A549 (cell line): ENCODE data around the gene KRT7.

ENCODE experiments used
- CEBPB ChIP-seq, 2 experiments: fragments of >200 bp in 1 of 2; sonication (Bioruptor Twin) in 1 of 2; formaldehyde crosslinking in 1 of 2; IDR thresholded peaks; 2 replicates each; pipeline ENCODE4 v1.6.1; 2012 to 2016
- HOXB5 ChIP-seq: fragments of 250-450 bp; sonication (Bioruptor Pico); IDR thresholded peaks from 2 replicates; pipeline ENCODE4 v1.5.0; 2020; ENCODE audit warnings: mild to moderate bottlenecking, moderate library complexity
- JUN ChIP-seq, 2 experiments: fragments of >200 bp; sonication (Bioruptor Twin); formaldehyde crosslinking; IDR thresholded peaks; 2 replicates in 1 of 2; 3 replicates in 1 of 2; pipeline ENCODE4 v1.6.1; 2016 to 2017
- MAFK ChIP-seq: fragments of 450-650 bp; IDR thresholded peaks from 2 replicates; pipeline ENCODE4 v1.6.1; 2014; ENCODE audit not compliant: partially characterized antibody
- MAZ ChIP-seq: fragments of 150-350 bp; IDR thresholded peaks from 2 replicates; pipeline ENCODE4 v1.6.1; 2014; ENCODE audit warnings: antibody characterized with exemption, low read depth, low read length, borderline replicate concordance
- MYC ChIP-seq: IDR thresholded peaks from 2 replicates; pipeline ENCODE4 v1.6.1; 2012; ENCODE audit warnings: mild to moderate bottlenecking, inconsistent platforms, low read length, improper control_type of control experiment, borderline replicate concordance
- POLR2A ChIP-seq: IDR thresholded peaks from 2 replicates; pipeline ENCODE4 v1.6.1; 2012; ENCODE audit warnings: mild to moderate bottlenecking, low read length
- ZC3H11A ChIP-seq: fragments of 450-650 bp; IDR thresholded peaks from 2 replicates; pipeline ENCODE4 v1.6.1; 2014; ENCODE audit warnings: antibody characterized with exemption, mild to moderate bottlenecking
- TF ChIP-seq, protein P1 (sequence below): fragments of >200 bp; sonication (Bioruptor Twin); formaldehyde crosslinking; IDR thresholded peaks from 3 replicates; pipeline ENCODE4 v1.5.1; 2016
- TF ChIP-seq, protein P2 (sequence below): fragments of 200-600 bp; sonication (generic); IDR thresholded peaks from 2 replicates; pipeline ENCODE4 v1.6.1; 2016; ENCODE audit warnings: antibody characterized with exemption, mild to moderate bottlenecking, moderate library complexity
- TF ChIP-seq, protein P3 (sequence below): IDR thresholded peaks from 2 replicates; pipeline ENCODE4 v1.6.1; 2012

DNA sequence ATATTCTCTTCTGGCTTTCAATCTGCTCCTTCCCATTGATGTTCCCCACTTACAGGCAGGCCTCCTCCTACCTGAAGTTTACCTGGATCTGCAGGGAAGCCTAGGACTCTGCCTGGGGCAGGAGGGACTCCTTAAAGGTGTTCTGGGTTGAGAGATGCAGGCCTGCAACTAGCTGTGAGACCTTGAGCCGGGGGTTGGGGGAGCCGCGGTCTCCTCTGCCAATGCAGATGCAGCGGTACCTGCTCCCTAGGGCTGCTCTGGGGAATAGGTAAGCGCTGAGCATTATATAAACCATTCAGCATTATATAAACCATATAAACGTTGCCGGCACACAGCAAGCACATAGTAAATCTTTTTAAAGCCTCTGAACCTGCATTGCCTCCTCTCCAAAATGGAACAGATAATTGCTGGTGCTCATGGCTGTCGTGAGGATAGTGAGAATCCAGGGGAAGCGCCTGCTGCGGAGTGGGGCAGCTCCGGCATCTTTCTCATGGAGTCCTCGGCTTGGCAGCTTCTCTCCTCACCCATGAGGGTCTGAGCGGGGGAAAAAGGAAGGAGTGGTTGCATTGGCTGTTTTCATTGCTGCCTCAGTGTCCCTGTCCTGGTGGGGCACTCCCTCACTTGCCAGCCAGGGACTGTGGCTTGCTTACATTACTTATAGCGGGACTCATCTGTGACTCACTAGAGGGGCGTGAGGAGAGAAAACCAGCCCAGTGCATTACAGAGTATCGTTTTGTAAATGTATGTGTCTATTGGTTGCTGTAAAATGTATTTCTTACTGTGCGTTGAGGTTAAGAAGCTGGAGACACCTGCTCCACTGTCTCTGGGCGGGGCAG lies 28.7 kb upstream of the KRT7 start:
- no peak for TF ChIP-seq MAZ
- TF ChIP-seq, protein P1, sequence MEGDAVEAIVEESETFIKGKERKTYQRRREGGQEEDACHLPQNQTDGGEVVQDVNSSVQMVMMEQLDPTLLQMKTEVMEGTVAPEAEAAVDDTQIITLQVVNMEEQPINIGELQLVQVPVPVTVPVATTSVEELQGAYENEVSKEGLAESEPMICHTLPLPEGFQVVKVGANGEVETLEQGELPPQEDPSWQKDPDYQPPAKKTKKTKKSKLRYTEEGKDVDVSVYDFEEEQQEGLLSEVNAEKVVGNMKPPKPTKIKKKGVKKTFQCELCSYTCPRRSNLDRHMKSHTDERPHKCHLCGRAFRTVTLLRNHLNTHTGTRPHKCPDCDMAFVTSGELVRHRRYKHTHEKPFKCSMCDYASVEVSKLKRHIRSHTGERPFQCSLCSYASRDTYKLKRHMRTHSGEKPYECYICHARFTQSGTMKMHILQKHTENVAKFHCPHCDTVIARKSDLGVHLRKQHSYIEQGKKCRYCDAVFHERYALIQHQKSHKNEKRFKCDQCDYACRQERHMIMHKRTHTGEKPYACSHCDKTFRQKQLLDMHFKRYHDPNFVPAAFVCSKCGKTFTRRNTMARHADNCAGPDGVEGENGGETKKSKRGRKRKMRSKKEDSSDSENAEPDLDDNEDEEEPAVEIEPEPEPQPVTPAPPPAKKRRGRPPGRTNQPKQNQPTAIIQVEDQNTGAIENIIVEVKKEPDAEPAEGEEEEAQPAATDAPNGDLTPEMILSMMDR = no peak
- TF ChIP-seq CEBPB (IDR thresholded peaks at IDR 0.05) = no peak
- no peak for TF ChIP-seq JUN (IDR thresholded peaks at IDR 0.05)
- no peak for TF ChIP-seq POLR2A
- no peak for TF ChIP-seq MAFK
- no peak for TF ChIP-seq ZC3H11A
- TF ChIP-seq, protein P2, sequence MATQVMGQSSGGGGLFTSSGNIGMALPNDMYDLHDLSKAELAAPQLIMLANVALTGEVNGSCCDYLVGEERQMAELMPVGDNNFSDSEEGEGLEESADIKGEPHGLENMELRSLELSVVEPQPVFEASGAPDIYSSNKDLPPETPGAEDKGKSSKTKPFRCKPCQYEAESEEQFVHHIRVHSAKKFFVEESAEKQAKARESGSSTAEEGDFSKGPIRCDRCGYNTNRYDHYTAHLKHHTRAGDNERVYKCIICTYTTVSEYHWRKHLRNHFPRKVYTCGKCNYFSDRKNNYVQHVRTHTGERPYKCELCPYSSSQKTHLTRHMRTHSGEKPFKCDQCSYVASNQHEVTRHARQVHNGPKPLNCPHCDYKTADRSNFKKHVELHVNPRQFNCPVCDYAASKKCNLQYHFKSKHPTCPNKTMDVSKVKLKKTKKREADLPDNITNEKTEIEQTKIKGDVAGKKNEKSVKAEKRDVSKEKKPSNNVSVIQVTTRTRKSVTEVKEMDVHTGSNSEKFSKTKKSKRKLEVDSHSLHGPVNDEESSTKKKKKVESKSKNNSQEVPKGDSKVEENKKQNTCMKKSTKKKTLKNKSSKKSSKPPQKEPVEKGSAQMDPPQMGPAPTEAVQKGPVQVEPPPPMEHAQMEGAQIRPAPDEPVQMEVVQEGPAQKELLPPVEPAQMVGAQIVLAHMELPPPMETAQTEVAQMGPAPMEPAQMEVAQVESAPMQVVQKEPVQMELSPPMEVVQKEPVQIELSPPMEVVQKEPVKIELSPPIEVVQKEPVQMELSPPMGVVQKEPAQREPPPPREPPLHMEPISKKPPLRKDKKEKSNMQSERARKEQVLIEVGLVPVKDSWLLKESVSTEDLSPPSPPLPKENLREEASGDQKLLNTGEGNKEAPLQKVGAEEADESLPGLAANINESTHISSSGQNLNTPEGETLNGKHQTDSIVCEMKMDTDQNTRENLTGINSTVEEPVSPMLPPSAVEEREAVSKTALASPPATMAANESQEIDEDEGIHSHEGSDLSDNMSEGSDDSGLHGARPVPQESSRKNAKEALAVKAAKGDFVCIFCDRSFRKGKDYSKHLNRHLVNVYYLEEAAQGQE = no peak
- TF ChIP-seq, protein P3, sequence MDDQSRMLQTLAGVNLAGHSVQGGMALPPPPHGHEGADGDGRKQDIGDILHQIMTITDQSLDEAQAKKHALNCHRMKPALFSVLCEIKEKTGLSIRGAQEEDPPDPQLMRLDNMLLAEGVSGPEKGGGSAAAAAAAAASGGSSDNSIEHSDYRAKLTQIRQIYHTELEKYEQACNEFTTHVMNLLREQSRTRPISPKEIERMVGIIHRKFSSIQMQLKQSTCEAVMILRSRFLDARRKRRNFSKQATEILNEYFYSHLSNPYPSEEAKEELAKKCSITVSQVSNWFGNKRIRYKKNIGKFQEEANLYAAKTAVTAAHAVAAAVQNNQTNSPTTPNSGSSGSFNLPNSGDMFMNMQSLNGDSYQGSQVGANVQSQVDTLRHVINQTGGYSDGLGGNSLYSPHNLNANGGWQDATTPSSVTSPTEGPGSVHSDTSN = no peak
- no peak for TF ChIP-seq MYC
- no peak for TF ChIP-seq HOXB5 (CRISPR knock-in tag)
